ENCODE data around the gene CLEC4D. TPM values are rescaled to one million over a fixed set of nuclear protein-coding genes. Genes with fewer than 3 reads are reported as not detected.

CLEC4D gene
- total RNA-seq (2014; rRNA removed; shearing (Covaris generic)) (0.90 TPM in 1 of 2 replicates, not detected in the other), polyA plus RNA-seq (2016; fragmentation: Nextera tagmentation; extraction: Ambion mirVana) (0.17 and 0.24 TPM in 2 replicates)
- long read RNA-seq = 0 reads

DNA sequence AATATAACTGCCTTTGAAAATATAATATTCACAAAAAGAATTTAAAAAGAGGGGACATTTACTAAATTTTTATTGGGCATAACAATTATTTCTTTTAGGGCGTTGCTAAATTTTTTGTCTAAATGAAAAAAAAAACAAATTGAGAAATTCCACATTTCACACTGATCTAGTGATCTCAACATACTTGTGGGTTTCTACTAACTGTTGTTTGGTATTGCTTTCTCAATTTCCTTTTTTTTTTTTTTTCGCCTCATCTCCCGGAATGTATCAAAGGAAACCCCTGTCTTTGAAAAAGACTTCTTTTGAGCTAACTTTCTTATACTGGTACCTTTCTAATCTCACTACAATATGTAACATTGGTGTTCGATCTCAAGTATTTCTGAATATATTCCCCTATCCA is at the start of gene CLEC4D:
Gene CLEC4D, plus strand, starts transcription at position 248 of the 400 bp plus-strand sequence. CDS start 230 bp downstream, outside the sequence.
- Histone ChIP-seq H4K20me1 (replicated peaks; ENCODE audit: insufficient read depth) (no peaks in the 10 kb centered on the region), H3K36me3 (ENCODE audit: insufficient read depth) (no peaks in the 10 kb centered on the region), H3K27me3 (ENCODE audit: insufficient read depth) (no peaks in the 10 kb centered on the region), H3K4me1 (ENCODE audit: insufficient read depth) (peaks cover 10% of the 10 kb centered on the region), H3K79me2 (replicated peaks; ENCODE audit: insufficient read depth) (no peaks in the 10 kb centered on the region), H3F3A (replicated peaks; ENCODE audit: low read depth) (no peaks in the 10 kb centered on the region), H3K4me2 (no peak within 1 kb of the TSS), H3K27ac (ENCODE audit: low read depth) (no peak within 1 kb of the TSS), H2AFZ (no peak within 1 kb of the TSS), H3K4me3 (no peak within 1 kb of the TSS), H3K9me2 (ENCODE audit: insufficient read depth) (0 out of 2 replicates have a peak, but pooled peaks cover 4% of the 10 kb centered on the region)
- Mint-ChIP-seq H3K36me3 (ENCODE audit: low read depth) (no peaks in the 10 kb centered on the region; the same call in 2 of the 3 replicates), H3K9me3 (no peaks in the 10 kb centered on the region), H3K4me3 (no peak within 1 kb of the TSS), H3K4me1 (peaks cover 17% of the 10 kb centered on the region), H3K27ac (no peak within 1 kb of the TSS), H3K27me3 (ENCODE audit: insufficient read depth, low read depth, poor library complexity) (no peaks in the 10 kb centered on the region)
- no peak for DNase-seq (ENCODE audit: low spot score)
- ATAC-seq = no peak
- TF ChIP-seq NANOG (IDR thresholded peaks at IDR 0.05; ENCODE audit: borderline replicate concordance) (no peak), ZNF114 (CRISPR knock-in tag; IDR thresholded peaks at IDR 0.05) (no peak), CREB1 (CRISPR knock-in tag; IDR thresholded peaks at IDR 0.05; ENCODE audit: low read depth) (no peak), ZNF331 (CRISPR knock-in tag; IDR thresholded peaks at IDR 0.05; ENCODE audit: low read depth) (no peak), JUNB (IDR thresholded peaks at IDR 0.05; ENCODE audit: unreplicated experiment) (no peak), POLR2AphosphoS5 (IDR thresholded peaks at IDR 0.05; ENCODE audit: low read depth) (no peak), STAT1 (IDR thresholded peaks at IDR 0.05; ENCODE audit: unreplicated experiment) (no peak), EZH2phosphoT487 (IDR thresholded peaks at IDR 0.05; ENCODE audit: unreplicated experiment) (no peak)
- TF ChIP-seq, protein P1, sequence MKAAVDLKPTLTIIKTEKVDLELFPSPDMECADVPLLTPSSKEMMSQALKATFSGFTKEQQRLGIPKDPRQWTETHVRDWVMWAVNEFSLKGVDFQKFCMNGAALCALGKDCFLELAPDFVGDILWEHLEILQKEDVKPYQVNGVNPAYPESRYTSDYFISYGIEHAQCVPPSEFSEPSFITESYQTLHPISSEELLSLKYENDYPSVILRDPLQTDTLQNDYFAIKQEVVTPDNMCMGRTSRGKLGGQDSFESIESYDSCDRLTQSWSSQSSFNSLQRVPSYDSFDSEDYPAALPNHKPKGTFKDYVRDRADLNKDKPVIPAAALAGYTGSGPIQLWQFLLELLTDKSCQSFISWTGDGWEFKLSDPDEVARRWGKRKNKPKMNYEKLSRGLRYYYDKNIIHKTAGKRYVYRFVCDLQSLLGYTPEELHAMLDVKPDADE (IDR thresholded peaks at IDR 0.05) = no peak
- TF ChIP-seq, protein P2, sequence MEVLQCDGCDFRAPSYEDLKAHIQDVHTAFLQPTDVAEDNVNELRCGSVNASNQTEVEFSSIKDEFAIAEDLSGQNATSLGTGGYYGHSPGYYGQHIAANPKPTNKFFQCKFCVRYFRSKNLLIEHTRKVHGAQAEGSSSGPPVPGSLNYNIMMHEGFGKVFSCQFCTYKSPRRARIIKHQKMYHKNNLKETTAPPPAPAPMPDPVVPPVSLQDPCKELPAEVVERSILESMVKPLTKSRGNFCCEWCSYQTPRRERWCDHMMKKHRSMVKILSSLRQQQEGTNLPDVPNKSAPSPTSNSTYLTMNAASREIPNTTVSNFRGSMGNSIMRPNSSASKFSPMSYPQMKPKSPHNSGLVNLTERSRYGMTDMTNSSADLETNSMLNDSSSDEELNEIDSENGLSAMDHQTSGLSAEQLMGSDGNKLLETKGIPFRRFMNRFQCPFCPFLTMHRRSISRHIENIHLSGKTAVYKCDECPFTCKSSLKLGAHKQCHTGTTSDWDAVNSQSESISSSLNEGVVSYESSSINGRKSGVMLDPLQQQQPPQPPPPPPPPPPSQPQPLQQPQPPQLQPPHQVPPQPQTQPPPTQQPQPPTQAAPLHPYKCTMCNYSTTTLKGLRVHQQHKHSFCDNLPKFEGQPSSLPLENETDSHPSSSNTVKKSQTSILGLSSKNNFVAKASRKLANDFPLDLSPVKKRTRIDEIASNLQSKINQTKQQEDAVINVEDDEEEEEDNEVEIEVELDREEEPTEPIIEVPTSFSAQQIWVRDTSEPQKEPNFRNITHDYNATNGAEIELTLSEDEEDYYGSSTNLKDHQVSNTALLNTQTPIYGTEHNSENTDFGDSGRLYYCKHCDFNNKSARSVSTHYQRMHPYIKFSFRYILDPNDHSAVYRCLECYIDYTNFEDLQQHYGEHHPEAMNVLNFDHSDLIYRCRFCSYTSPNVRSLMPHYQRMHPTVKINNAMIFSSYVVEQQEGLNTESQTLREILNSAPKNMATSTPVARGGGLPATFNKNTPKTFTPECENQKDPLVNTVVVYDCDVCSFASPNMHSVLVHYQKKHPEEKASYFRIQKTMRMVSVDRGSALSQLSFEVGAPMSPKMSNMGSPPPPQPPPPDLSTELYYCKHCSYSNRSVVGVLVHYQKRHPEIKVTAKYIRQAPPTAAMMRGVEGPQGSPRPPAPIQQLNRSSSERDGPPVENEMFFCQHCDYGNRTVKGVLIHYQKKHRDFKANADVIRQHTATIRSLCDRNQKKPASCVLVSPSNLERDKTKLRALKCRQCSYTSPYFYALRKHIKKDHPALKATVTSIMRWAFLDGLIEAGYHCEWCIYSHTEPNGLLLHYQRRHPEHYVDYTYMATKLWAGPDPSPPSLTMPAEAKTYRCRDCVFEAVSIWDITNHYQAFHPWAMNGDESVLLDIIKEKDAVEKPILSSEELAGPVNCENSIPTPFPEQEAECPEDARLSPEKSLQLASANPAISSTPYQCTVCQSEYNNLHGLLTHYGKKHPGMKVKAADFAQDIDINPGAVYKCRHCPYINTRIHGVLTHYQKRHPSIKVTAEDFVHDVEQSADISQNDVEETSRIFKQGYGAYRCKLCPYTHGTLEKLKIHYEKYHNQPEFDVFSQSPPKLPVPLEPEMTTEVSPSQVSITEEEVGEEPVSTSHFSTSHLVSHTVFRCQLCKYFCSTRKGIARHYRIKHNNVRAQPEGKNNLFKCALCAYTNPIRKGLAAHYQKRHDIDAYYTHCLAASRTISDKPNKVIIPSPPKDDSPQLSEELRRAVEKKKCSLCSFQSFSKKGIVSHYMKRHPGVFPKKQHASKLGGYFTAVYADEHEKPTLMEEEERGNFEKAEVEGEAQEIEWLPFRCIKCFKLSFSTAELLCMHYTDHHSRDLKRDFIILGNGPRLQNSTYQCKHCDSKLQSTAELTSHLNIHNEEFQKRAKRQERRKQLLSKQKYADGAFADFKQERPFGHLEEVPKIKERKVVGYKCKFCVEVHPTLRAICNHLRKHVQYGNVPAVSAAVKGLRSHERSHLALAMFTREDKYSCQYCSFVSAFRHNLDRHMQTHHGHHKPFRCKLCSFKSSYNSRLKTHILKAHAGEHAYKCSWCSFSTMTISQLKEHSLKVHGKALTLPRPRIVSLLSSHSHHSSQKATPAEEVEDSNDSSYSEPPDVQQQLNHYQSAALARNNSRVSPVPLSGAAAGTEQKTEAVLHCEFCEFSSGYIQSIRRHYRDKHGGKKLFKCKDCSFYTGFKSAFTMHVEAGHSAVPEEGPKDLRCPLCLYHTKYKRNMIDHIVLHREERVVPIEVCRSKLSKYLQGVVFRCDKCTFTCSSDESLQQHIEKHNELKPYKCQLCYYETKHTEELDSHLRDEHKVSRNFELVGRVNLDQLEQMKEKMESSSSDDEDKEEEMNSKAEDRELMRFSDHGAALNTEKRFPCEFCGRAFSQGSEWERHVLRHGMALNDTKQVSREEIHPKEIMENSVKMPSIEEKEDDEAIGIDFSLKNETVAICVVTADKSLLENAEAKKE (CRISPR knock-in tag; IDR thresholded peaks at IDR 0.05) = no peak
- TF ChIP-seq, protein P3, sequence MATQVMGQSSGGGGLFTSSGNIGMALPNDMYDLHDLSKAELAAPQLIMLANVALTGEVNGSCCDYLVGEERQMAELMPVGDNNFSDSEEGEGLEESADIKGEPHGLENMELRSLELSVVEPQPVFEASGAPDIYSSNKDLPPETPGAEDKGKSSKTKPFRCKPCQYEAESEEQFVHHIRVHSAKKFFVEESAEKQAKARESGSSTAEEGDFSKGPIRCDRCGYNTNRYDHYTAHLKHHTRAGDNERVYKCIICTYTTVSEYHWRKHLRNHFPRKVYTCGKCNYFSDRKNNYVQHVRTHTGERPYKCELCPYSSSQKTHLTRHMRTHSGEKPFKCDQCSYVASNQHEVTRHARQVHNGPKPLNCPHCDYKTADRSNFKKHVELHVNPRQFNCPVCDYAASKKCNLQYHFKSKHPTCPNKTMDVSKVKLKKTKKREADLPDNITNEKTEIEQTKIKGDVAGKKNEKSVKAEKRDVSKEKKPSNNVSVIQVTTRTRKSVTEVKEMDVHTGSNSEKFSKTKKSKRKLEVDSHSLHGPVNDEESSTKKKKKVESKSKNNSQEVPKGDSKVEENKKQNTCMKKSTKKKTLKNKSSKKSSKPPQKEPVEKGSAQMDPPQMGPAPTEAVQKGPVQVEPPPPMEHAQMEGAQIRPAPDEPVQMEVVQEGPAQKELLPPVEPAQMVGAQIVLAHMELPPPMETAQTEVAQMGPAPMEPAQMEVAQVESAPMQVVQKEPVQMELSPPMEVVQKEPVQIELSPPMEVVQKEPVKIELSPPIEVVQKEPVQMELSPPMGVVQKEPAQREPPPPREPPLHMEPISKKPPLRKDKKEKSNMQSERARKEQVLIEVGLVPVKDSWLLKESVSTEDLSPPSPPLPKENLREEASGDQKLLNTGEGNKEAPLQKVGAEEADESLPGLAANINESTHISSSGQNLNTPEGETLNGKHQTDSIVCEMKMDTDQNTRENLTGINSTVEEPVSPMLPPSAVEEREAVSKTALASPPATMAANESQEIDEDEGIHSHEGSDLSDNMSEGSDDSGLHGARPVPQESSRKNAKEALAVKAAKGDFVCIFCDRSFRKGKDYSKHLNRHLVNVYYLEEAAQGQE (IDR thresholded peaks at IDR 0.05; ENCODE audit: unreplicated experiment) = no peak
- TF ChIP-seq, protein P4, sequence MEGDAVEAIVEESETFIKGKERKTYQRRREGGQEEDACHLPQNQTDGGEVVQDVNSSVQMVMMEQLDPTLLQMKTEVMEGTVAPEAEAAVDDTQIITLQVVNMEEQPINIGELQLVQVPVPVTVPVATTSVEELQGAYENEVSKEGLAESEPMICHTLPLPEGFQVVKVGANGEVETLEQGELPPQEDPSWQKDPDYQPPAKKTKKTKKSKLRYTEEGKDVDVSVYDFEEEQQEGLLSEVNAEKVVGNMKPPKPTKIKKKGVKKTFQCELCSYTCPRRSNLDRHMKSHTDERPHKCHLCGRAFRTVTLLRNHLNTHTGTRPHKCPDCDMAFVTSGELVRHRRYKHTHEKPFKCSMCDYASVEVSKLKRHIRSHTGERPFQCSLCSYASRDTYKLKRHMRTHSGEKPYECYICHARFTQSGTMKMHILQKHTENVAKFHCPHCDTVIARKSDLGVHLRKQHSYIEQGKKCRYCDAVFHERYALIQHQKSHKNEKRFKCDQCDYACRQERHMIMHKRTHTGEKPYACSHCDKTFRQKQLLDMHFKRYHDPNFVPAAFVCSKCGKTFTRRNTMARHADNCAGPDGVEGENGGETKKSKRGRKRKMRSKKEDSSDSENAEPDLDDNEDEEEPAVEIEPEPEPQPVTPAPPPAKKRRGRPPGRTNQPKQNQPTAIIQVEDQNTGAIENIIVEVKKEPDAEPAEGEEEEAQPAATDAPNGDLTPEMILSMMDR (conservative IDR thresholded peaks at IDR 0.05; ENCODE audit: low read depth in 2 of 2) = no peak

All from GM23338 (cell line).